GM10266 (cell line): ENCODE data around the gene MSRB2.

Experiments used
- DNase-seq: peaks from one replicate; pipeline ENCODE4 v3.0.0; 2012; ENCODE audit errors: extremely low spot score
- TF ChIP-seq, protein P1 (sequence below): IDR thresholded peaks from 2 replicates; pipeline ENCODE4 v1.5.1; 2012; ENCODE audit warnings: mild to moderate bottlenecking, low read depth; ENCODE audit not compliant: control insufficient read depth, insufficient read depth; ENCODE audit errors: missing control alignments

The MSRB2 gene

GRCh38 chr10:23120001-23120934 is 24.9 kb downstream of the MSRB2 start:
- TF ChIP-seq, protein P1, sequence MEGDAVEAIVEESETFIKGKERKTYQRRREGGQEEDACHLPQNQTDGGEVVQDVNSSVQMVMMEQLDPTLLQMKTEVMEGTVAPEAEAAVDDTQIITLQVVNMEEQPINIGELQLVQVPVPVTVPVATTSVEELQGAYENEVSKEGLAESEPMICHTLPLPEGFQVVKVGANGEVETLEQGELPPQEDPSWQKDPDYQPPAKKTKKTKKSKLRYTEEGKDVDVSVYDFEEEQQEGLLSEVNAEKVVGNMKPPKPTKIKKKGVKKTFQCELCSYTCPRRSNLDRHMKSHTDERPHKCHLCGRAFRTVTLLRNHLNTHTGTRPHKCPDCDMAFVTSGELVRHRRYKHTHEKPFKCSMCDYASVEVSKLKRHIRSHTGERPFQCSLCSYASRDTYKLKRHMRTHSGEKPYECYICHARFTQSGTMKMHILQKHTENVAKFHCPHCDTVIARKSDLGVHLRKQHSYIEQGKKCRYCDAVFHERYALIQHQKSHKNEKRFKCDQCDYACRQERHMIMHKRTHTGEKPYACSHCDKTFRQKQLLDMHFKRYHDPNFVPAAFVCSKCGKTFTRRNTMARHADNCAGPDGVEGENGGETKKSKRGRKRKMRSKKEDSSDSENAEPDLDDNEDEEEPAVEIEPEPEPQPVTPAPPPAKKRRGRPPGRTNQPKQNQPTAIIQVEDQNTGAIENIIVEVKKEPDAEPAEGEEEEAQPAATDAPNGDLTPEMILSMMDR = no peak

GRCh38 chr10:23121135-23121534 is 25.8 kb downstream of the MSRB2 start:
- DNase-seq = no peak
- TF ChIP-seq, protein P1 = no peak

More at GRCh38 chr10:23120001-23120934, 24.9 kb downstream of the MSRB2 start:
- DNase-seq = no peak

- no peak for DNase-seq
- TF ChIP-seq, protein P1 = no peak
Measured at GRCh38 chr10:23136462-23136861, 41.1 kb downstream of the MSRB2 start.

- DNase-seq = no peak
- TF ChIP-seq, protein P1 = no peak
Measured at GRCh38 chr10:23139677-23140076, 44.3 kb downstream of the MSRB2 start.

DNA sequence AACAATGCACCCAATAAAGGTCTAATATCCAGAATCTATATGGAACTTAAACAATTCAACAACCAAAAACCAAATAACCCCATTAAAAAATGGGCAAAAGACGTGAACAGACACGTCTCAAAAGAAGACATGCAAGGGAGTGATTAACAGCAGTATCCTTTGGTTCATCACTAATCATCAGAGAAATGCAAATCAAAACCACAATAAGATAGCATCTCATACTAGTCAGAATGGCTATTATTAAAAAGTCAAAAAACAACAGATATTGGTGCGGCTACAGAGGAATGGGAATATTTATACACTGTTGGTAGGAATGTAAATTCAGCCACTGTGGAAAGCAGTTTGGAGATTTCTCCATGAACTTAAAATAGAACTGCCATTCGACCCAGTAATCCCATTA is 46.6 kb downstream of the MSRB2 start:
- DNase-seq = no peak
- TF ChIP-seq, protein P1 = no peak

GRCh38 chr10:23146258-23146657 is 50.9 kb downstream of the MSRB2 start:
- no peak for DNase-seq

More at GRCh38 chr10:23146258-23146657, 50.9 kb downstream of the MSRB2 start:
- TF ChIP-seq, protein P1 = no peak
